PFSK-1 (cell line): ENCODE results near the gene AGPAT3.

ENCODE experiments used
- POLR2AphosphoS5 ChIP-seq: IDR thresholded peaks from 2 replicates; pipeline ENCODE4 v1.6.1; 2012; ENCODE audit warnings: low read depth, mild to moderate bottlenecking, control low read depth, low read length, moderate library complexity
- TAF1 ChIP-seq: IDR thresholded peaks from 2 replicates; pipeline ENCODE4 v1.6.1; 2012; ENCODE audit warnings: low read length, control low read depth, borderline replicate concordance; ENCODE audit not compliant: insufficient read depth
- TF ChIP-seq, protein P1 (sequence below), 2 experiments: IDR thresholded peaks; 2 replicates each; pipeline versions ENCODE4 v1.6.1 to v1.8.0; 2011 to 2012; ENCODE audit warnings: low read depth in 2 of 2, low read length in 2 of 2, control low read depth in 1 of 2, inconsistent platforms in 1 of 2, mild to moderate bottlenecking in 1 of 2, moderate library complexity in 1 of 2; ENCODE audit not compliant: insufficient read depth in 1 of 2

DNA sequence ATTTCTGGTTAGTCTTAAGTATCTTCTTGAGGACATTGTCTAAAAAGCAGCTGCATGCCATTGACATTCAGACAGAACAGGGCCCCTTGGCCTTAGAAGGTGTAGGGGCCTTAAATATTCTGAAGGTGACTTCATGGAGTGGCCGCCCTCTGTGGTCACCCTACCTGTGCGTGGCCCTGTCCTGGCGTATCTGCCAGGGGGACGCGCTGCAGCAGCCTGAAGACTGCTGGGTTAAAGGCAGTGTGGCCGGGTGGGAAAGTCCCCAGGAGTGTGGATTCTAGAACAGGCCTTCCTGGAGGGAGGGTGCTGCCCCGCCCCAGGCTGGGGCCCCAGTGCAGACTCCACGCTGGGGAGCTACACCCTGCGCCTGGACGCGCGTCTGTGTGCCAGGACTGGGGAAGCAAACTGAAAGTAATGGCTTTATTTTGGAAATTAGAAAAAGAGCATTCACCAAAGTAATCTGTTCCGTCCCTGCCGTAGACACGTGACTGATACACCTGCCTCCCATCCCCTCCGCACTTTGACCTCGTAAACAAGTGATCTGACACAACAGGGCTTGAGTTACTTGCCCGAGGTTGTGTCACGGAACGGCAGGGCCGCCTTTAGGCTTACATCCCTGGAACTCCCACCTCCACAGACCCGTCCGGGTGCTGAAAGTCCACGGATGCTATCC, 1.8 kb downstream of the AGPAT3 start:
- no peak for TF ChIP-seq POLR2AphosphoS5
- TF ChIP-seq, protein P1, sequence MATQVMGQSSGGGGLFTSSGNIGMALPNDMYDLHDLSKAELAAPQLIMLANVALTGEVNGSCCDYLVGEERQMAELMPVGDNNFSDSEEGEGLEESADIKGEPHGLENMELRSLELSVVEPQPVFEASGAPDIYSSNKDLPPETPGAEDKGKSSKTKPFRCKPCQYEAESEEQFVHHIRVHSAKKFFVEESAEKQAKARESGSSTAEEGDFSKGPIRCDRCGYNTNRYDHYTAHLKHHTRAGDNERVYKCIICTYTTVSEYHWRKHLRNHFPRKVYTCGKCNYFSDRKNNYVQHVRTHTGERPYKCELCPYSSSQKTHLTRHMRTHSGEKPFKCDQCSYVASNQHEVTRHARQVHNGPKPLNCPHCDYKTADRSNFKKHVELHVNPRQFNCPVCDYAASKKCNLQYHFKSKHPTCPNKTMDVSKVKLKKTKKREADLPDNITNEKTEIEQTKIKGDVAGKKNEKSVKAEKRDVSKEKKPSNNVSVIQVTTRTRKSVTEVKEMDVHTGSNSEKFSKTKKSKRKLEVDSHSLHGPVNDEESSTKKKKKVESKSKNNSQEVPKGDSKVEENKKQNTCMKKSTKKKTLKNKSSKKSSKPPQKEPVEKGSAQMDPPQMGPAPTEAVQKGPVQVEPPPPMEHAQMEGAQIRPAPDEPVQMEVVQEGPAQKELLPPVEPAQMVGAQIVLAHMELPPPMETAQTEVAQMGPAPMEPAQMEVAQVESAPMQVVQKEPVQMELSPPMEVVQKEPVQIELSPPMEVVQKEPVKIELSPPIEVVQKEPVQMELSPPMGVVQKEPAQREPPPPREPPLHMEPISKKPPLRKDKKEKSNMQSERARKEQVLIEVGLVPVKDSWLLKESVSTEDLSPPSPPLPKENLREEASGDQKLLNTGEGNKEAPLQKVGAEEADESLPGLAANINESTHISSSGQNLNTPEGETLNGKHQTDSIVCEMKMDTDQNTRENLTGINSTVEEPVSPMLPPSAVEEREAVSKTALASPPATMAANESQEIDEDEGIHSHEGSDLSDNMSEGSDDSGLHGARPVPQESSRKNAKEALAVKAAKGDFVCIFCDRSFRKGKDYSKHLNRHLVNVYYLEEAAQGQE (IDR thresholded peaks at IDR 0.05; ENCODE audit: insufficient read depth in 1 of 2, low read depth in 2 of 2, low read length in 2 of 2): no peak
- no peak for TF ChIP-seq TAF1
